ENCODE results near the gene SLC7A9.
"Not testable (repeated sequence)": the region's sequence is repeated elsewhere in the genome, so short reads cannot be mapped to it uniquely, and the experiment has no call there.

Gene SLC7A9

GRCh38 chr19:32864318-32865007 is 5.1 kb downstream of the SLC7A9 start:
- DNase-seq (ENCODE audit: low read depth) = no peak

- DNase-seq (ENCODE audit: low read depth) = no peak
These were observed 5.7 kb downstream of the SLC7A9 start for GRCh38 chr19:32863841-32864240.

- no peak for DNase-seq (ENCODE audit: low read depth)
These were observed 6.3 kb downstream of the SLC7A9 start for GRCh38 chr19:32863301-32863700.

- no peak for DNase-seq (ENCODE audit: low read depth)
These were observed 6.8 kb downstream of the SLC7A9 start for GRCh38 chr19:32862741-32863140.

- no peak for DNase-seq (ENCODE audit: low read depth)
These were observed 7.4 kb downstream of the SLC7A9 start for GRCh38 chr19:32862173-32862572.

- DNase-seq (ENCODE audit: low read depth) = no peak
These were observed 8.0 kb downstream of the SLC7A9 start for GRCh38 chr19:32861596-32861995.

GRCh38 chr19:32859591-32859990 is 10.0 kb downstream of the SLC7A9 start:
- no peak for DNase-seq (ENCODE audit: low read depth)

GRCh38 chr19:32858559-32858958 is 11.0 kb downstream of the SLC7A9 start:
- no peak for DNase-seq (ENCODE audit: low read depth)

- DNase-seq (ENCODE audit: low read depth) = no peak
These were observed 11.4 kb downstream of the SLC7A9 start for GRCh38 chr19:32858155-32858554.

GRCh38 chr19:32857584-32857983 is 12.0 kb downstream of the SLC7A9 start:
- no peak for DNase-seq (ENCODE audit: low read depth)

GRCh38 chr19:32856818-32857217 is 12.7 kb downstream of the SLC7A9 start:
- not testable (repeated sequence) for DNase-seq (ENCODE audit: low read depth)

GRCh38 chr19:32852216-32852615 is 17.4 kb downstream of the SLC7A9 start:
- DNase-seq (ENCODE audit: low read depth) = no peak

- DNase-seq (ENCODE audit: low read depth) = not testable (repeated sequence)
These were observed 21.5 kb downstream of the SLC7A9 start for GRCh38 chr19:32848035-32848434.

- DNase-seq (ENCODE audit: low read depth) = no peak
These were observed 25.8 kb downstream of the SLC7A9 start for GRCh38 chr19:32843716-32844245.

GRCh38 chr19:32842061-32842460 is 27.5 kb downstream of the SLC7A9 start:
- DNase-seq (ENCODE audit: low read depth) = no peak

- DNase-seq (ENCODE audit: low read depth) = no peak
These were observed 32.0 kb downstream of the SLC7A9 start for GRCh38 chr19:32837531-32837930.

- not testable (repeated sequence) for DNase-seq (ENCODE audit: low read depth)
These were observed 36.2 kb downstream of the SLC7A9 start for GRCh38 chr19:32833388-32833787.

- not testable (repeated sequence) for DNase-seq (ENCODE audit: low read depth)
These were observed 36.7 kb downstream of the SLC7A9 start for GRCh38 chr19:32832825-32833224.

- not testable (repeated sequence) for DNase-seq (ENCODE audit: low read depth)
These were observed 37.5 kb downstream of the SLC7A9 start for GRCh38 chr19:32832094-32832493.

- no peak for DNase-seq (ENCODE audit: low read depth)
These were observed 38.0 kb downstream of the SLC7A9 start for GRCh38 chr19:32831611-32832010.

GRCh38 chr19:32830231-32831014 is 39.1 kb downstream of the SLC7A9 start:
- DNase-seq (ENCODE audit: low read depth) = no peak

- no peak for DNase-seq (ENCODE audit: low read depth)
These were observed 40.1 kb downstream of the SLC7A9 start for GRCh38 chr19:32829345-32829896.
